ENCODE measurements around the gene GNAS-AS1.

Gene GNAS-AS1

GRCh38 chr20:58884966-58885365 is 34.3 kb upstream of the GNAS-AS1 start:
- DNase-seq: no peak

- DNase-seq: no peak
These were observed 32.6 kb upstream of the GNAS-AS1 start for GRCh38 chr20:58883241-58883691.

DNA sequence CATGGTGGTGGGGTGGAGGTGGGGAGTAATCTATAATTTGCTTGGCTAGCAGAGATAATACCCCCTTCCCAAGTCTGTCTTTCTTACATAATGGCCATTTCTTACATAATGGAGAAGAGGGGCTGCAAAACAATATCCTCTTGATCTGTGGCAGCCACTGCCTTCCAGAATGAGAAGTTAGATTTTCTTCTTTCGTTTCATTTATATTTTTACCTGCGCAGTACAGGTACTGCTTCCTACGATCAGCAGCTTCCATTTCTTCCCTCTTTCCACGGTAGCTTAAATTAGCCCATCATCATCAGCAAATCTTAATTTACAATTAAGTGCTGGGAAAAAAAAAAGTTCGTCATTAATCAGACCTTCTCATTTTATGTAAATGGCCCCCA is 32.0 kb upstream of the GNAS-AS1 start:
- DNase-seq: no peak

- no peak for DNase-seq
These were observed 30.5 kb upstream of the GNAS-AS1 start for GRCh38 chr20:58880994-58881752.

- DNase-seq: no peak
These were observed 29.7 kb upstream of the GNAS-AS1 start for GRCh38 chr20:58880441-58880840.

- no peak for DNase-seq
These were observed 27.7 kb upstream of the GNAS-AS1 start for GRCh38 chr20:58878399-58878798.

GRCh38 chr20:58877976-58878360 is 27.3 kb upstream of the GNAS-AS1 start:
- no peak for DNase-seq

GRCh38 chr20:58877050-58877975 is 26.6 kb upstream of the GNAS-AS1 start:
- DNase-seq: no peak

- DNase-seq: no peak
These were observed 25.7 kb upstream of the GNAS-AS1 start for GRCh38 chr20:58876437-58876836.

DNA sequence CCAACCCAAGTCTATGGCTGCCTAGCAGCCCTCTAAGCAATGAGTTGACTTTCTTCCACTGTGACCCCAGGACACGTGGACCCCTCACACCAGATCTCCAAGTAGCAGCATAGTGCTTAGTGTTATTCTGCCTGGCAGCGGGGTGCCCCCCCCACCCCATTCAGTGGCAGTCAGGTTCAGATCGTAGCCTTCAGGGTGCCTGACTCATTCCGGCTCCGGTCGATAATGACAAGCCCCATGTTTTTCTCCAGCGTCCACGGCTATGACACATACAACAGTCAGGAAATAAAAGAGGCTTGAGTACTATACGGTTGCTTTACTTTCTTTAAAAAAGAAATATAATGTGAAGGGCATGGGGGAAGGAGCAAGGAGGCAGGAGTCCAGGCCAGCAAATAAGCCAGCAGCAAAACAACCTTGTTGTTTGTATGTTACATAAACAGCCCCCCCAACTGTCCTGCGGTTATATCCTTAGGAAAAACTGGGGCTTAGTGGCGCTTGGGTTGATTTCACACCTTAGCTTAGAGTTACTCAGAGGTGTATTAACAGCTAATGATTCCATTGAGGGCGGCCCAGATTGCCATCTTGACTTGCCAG is 24.9 kb upstream of the GNAS-AS1 start:
- DNase-seq: no peak

DNA sequence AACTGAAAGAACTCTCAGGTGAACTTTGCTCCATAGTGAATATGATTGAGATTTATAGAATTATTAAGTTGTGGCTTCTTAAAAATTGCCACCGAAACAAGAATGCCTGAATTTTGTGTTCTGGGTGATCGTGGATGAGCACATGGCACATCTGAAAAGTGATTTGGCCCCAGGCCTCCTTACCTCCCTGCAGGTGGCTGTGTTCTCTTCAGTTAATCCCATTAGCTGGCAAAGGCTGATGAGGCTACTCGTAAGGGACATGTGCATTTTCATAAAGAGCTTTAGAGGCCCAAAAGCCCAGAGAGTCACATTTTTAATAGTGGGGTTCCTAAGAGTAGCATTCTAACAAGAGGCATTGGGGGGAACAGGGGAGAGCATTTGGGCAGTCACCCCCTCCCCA is 24.4 kb upstream of the GNAS-AS1 start:
- no peak for DNase-seq

GRCh38 chr20:58874469-58874868 is 23.8 kb upstream of the GNAS-AS1 start:
- no peak for DNase-seq

- no peak for DNase-seq
These were observed 20.9 kb upstream of the GNAS-AS1 start for GRCh38 chr20:58871533-58872102.

DNA sequence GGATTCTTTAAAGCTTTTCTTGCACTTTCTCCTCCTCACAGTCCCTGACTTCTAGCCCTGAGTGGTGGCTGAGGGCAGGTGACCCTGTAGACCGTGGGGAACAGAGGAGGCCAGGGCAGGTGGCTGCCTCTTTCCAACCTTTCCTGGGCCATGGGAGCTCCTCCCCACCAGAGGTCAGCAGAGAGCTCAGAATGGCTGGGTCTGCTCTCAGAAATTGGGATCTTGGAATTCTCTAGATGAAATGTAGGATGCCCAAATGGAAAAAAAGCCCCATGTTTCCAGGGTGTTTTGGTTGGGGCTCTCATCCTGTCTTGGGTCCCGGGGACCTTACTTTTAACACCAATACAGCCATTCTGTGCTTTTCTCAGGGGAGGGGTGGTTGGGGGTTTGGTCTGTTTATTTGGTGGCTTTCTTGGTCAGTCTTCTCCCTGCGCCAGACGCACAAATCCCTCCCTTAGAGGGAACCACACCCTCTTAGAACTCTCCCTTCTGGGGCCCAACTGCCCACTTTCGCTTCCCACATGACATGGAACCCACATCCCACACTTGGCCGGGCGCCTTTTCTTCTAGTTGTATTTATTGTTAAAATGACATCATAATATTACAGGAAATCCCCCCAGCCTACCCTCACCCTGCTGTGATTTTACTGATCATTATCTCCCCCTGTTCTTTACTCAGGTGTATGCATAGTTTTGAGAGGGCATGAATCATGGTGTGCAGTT is 19.8 kb upstream of the GNAS-AS1 start:
- DNase-seq: peak; percentile 39

GRCh38 chr20:58869662-58870227 is 19.0 kb upstream of the GNAS-AS1 start:
- no peak for DNase-seq

DNA sequence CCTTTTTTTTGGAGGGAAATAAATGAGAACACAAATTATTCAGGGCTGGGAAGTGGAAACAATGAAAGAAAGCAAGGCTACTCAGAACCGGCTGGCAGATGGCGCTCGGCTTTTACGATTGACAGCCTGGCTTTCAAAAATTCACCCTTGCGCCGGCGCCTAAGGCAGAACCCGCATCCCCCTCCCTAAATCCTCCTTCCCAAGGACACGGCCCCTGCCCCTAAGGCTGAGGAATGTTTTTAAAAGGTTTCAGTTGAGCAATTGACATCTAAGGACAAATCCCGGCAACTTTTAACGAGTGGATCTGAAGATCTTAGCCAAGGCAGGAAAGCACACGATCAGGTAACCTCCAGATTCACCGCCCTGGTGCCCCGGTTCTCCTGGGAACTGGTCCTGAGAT is 18.1 kb upstream of the GNAS-AS1 start:
- no peak for DNase-seq

- no peak for DNase-seq
These were observed 16.5 kb upstream of the GNAS-AS1 start for GRCh38 chr20:58867211-58867610.

GRCh38 chr20:58865843-58866242 is 15.1 kb upstream of the GNAS-AS1 start:
- DNase-seq: no peak

GRCh38 chr20:58864346-58864745 is 13.6 kb upstream of the GNAS-AS1 start:
- no peak for DNase-seq

GRCh38 chr20:58863044-58863790 is 12.5 kb upstream of the GNAS-AS1 start:
- no peak for DNase-seq

All from NCI-H526 treated with DMSO at 0.1 percent for 48 hours (cell line).